Measurements from ENCODE around the gene ENPP3. TPM values are rescaled to one million over a fixed set of nuclear protein-coding genes. Genes with fewer than 3 reads are reported as not detected.

ENPP3 gene
- polyA plus RNA-seq, 1 experiment = not detected

- ChIA-PET CTCF (interaction anchor here (1.4 kb wide), 1 partner anchor 11 kb away, joined by 3 read pairs; no protein-coding TSS in a partner anchor), POLR2A (no interaction called here)
- Histone ChIP-seq H3K27me3 (ENCODE audit: control insufficient read depth, insufficient read depth, low read length) (no peaks in the 10 kb centered on the region), H3K36me3 (ENCODE audit: control insufficient read depth, insufficient read depth, low read length) (no peaks in the 10 kb centered on the region), H3K4me3 (ENCODE audit: low read depth, low read length) (no peak overlapping the region)
- TF ChIP-seq CTCF (IDR thresholded peaks at IDR 0.05; ENCODE audit: insufficient read depth, low read depth, low read length) = no peak
- DNase-seq (ENCODE audit: low read depth) = no peak
These were observed 43.8 kb downstream of the ENPP3 start for GRCh38 chr6:131680868-131681267.

- H3K36me3 ChIP-seq (ENCODE audit: control insufficient read depth, insufficient read depth, low read length) = no peaks in the 10 kb centered on the region
- no peak overlapping the region for H3K4me3 ChIP-seq (ENCODE audit: low read depth, low read length)
- ChIA-PET CTCF (interaction anchor here (1.4 kb wide), 1 partner anchor 12 kb away, joined by 3 read pairs; no protein-coding TSS in a partner anchor), POLR2A (no interaction called here)
- no peak for DNase-seq (ENCODE audit: low read depth)
- H3K27me3 ChIP-seq (ENCODE audit: control insufficient read depth, insufficient read depth, low read length) = no peaks in the 10 kb centered on the region
- TF ChIP-seq CTCF (IDR thresholded peaks at IDR 0.05; ENCODE audit: insufficient read depth, low read depth, low read length) = no peak
These were observed 44.5 kb downstream of the ENPP3 start for GRCh38 chr6:131681585-131681984.

GRCh38 chr6:131682442-131682841, 45.3 kb downstream of the ENPP3 start:
- DNase-seq (ENCODE audit: low read depth) = no peak
- Histone ChIP-seq H3K27me3 (ENCODE audit: control insufficient read depth, insufficient read depth, low read length) (no peaks in the 10 kb centered on the region), H3K4me3 (ENCODE audit: low read depth, low read length) (no peak overlapping the region), H3K36me3 (ENCODE audit: control insufficient read depth, insufficient read depth, low read length) (no peaks in the 10 kb centered on the region)
- no peak for TF ChIP-seq CTCF (IDR thresholded peaks at IDR 0.05; ENCODE audit: insufficient read depth, low read depth, low read length)
- ChIA-PET POLR2A (no interaction called here), CTCF (interaction anchor here (1.4 kb wide), 1 partner anchor 13 kb away, joined by 3 read pairs; no protein-coding TSS in a partner anchor)

- Histone ChIP-seq H3K36me3 (ENCODE audit: control insufficient read depth, insufficient read depth, low read length) (no peaks in the 10 kb centered on the region), H3K27me3 (ENCODE audit: control insufficient read depth, insufficient read depth, low read length) (no peaks in the 10 kb centered on the region), H3K4me3 (ENCODE audit: low read depth, low read length) (no peak overlapping the region)
- POLR2A ChIA-PET = no interaction called here
- CTCF ChIA-PET = interaction anchor here (0.6 to 0.7 kb wide), 3 partner anchors 11 to 553 kb away, joined by 3 read pairs; no protein-coding TSS in a partner anchor
- no peak for TF ChIP-seq CTCF (IDR thresholded peaks at IDR 0.05; ENCODE audit: insufficient read depth, low read depth, low read length)
- DNase-seq (ENCODE audit: low read depth) = no peak
These were observed 46.4 kb downstream of the ENPP3 start for GRCh38 chr6:131683479-131683878.

GRCh38 chr6:131685266-131685780, 48.2 kb downstream of the ENPP3 start:
- no peak for DNase-seq (ENCODE audit: low read depth)
- H3K4me3 ChIP-seq (ENCODE audit: low read depth, low read length) = no peak overlapping the region
- CTCF ChIA-PET = interaction anchor here (1.1 to 2.2 kb wide), 2 partner anchors 10 to 230 kb away, joined by 4 to 7 read pairs; no protein-coding TSS in a partner anchor

More at GRCh38 chr6:131685266-131685780, 48.2 kb downstream of the ENPP3 start:
- POLR2A ChIA-PET = no interaction called here
- Histone ChIP-seq H3K36me3 (ENCODE audit: control insufficient read depth, insufficient read depth, low read length) (no peaks in the 10 kb centered on the region), H3K27me3 (ENCODE audit: control insufficient read depth, insufficient read depth, low read length) (no peaks in the 10 kb centered on the region)
- no peak for TF ChIP-seq CTCF (IDR thresholded peaks at IDR 0.05; ENCODE audit: insufficient read depth, low read depth, low read length)
